ENCODE data around the gene PHACTR1. TPM values are rescaled to one million over a fixed set of nuclear protein-coding genes. Genes with fewer than 3 reads are reported as not detected.

The PHACTR1 gene
- total RNA-seq, 1 donor from 2014 or later: 5.8 TPM

GRCh38 chr6:12802440-12802839, 85.9 kb downstream of the PHACTR1 start:
- DNase-seq (ENCODE audit: low read depth, low spot score): no peak

GRCh38 chr6:12803486-12803885, 86.9 kb downstream of the PHACTR1 start:
- DNase-seq (ENCODE audit: low read depth, low spot score): no peak

GRCh38 chr6:12804952-12805645, 88.5 kb downstream of the PHACTR1 start:
- no peak for DNase-seq (ENCODE audit: low read depth, low spot score)

- no peak for DNase-seq (ENCODE audit: low read depth, low spot score)
Observed at GRCh38 chr6:12806136-12806535, 89.6 kb downstream of the PHACTR1 start.

- DNase-seq (ENCODE audit: low read depth, low spot score): no peak
Observed at GRCh38 chr6:12806796-12807195, 90.2 kb downstream of the PHACTR1 start.

- DNase-seq (ENCODE audit: low read depth, low spot score): no peak
Observed at GRCh38 chr6:12811519-12811918, 95.0 kb downstream of the PHACTR1 start.

GRCh38 chr6:12813321-12813720, 96.8 kb downstream of the PHACTR1 start:
- no peak for DNase-seq (ENCODE audit: low read depth, low spot score)

GRCh38 chr6:12814015-12814414, 97.4 kb downstream of the PHACTR1 start:
- no peak for DNase-seq (ENCODE audit: low read depth, low spot score)

- DNase-seq (ENCODE audit: low read depth, low spot score): no peak
Observed at GRCh38 chr6:12815089-12815488, 98.5 kb downstream of the PHACTR1 start.

GRCh38 chr6:12815884-12816600, 99.5 kb downstream of the PHACTR1 start:
- DNase-seq (ENCODE audit: low read depth, low spot score): no peak

GRCh38 chr6:12818324-12818723, 101.8 kb downstream of the PHACTR1 start:
- DNase-seq (ENCODE audit: low read depth, low spot score): no peak

- no peak for DNase-seq (ENCODE audit: low read depth, low spot score)
Observed at GRCh38 chr6:12823847-12824246, 107.3 kb downstream of the PHACTR1 start.

- DNase-seq (ENCODE audit: low read depth, low spot score): no peak
Observed at GRCh38 chr6:12826584-12826983, 110.0 kb downstream of the PHACTR1 start.

- DNase-seq (ENCODE audit: low read depth, low spot score): no peak
Observed at GRCh38 chr6:12827921-12828320, 111.4 kb downstream of the PHACTR1 start.

GRCh38 chr6:12832226-12832735, 115.7 kb downstream of the PHACTR1 start:
- DNase-seq (ENCODE audit: low read depth, low spot score): no peak

GRCh38 chr6:12836009-12836408, 119.4 kb downstream of the PHACTR1 start:
- no peak for DNase-seq (ENCODE audit: low read depth, low spot score)

- no peak for DNase-seq (ENCODE audit: low read depth, low spot score)
Observed at GRCh38 chr6:12841619-12842018, 125.1 kb downstream of the PHACTR1 start.

GRCh38 chr6:12842114-12842513, 125.5 kb downstream of the PHACTR1 start:
- no peak for DNase-seq (ENCODE audit: low read depth, low spot score)

GRCh38 chr6:12842658-12843057, 126.1 kb downstream of the PHACTR1 start:
- no peak for DNase-seq (ENCODE audit: low read depth, low spot score)

GRCh38 chr6:12844284-12845223, 128.0 kb downstream of the PHACTR1 start:
- DNase-seq (ENCODE audit: low read depth, low spot score): no peak

- no peak for DNase-seq (ENCODE audit: low read depth, low spot score)
Observed at GRCh38 chr6:12845224-12846004, 128.8 kb downstream of the PHACTR1 start.

All from pulmonary artery endothelial cell (primary cell).